Heart right ventricle (tissue), 16 donors: ENCODE data around the gene ALKBH3. TPM values are rescaled to one million over a fixed set of nuclear protein-coding genes. Genes with fewer than 3 reads are reported as not detected.

Source experiments
- ATAC-seq, 8 donors: fragments of 200-7000 bp; cut with Tn5 transposase; one replicate each; pipeline ENCODE4 v1.9.1; 2020; ENCODE audit warnings: mild to moderate bottlenecking in 8 of 8, moderate library complexity in 8 of 8, moderate number of reproducible peaks in 1 of 8
- DNase-seq, 2 donors: peaks; one replicate each; pipeline ENCODE4 v3.0.0-alpha.2; 2020
- H3K27ac ChIP-seq, 10 donors: fragments of 200-600 bp; sonication (generic) in 2 of 10; one replicate each; pipeline versions ENCODE4 v1.5.0 to v1.8.0; 2020 to 2022; ENCODE audit warnings: mild to moderate bottlenecking in 3 of 10
- H3K27me3 ChIP-seq, 7 donors: fragments of 200-600 bp; one replicate each; pipeline ENCODE4 v1.8.0; 2021 to 2022; ENCODE audit warnings: mild to moderate bottlenecking in 2 of 7
- H3K36me3 ChIP-seq, 9 donors: fragments of 200-600 bp; sonication (generic) in 1 of 9; one replicate each; pipeline versions ENCODE4 v1.5.0 to v1.8.0; 2020 to 2022; ENCODE audit warnings: mild to moderate bottlenecking in 2 of 9
- H3K4me1 ChIP-seq, 9 donors: fragments of 200-600 bp; sonication (generic) in 1 of 9; one replicate each; pipeline versions ENCODE4 v1.5.0 to v1.8.0; 2020 to 2022; ENCODE audit warnings: mild to moderate bottlenecking in 4 of 9
- H3K4me3 ChIP-seq, 10 donors: fragments of 200-600 bp; sonication (generic) in 2 of 10; one replicate each; pipeline versions ENCODE4 v1.5.0 to v1.8.0; 2020 to 2022; ENCODE audit warnings: mild to moderate bottlenecking in 7 of 10, moderate library complexity in 2 of 10
- H3K9me3 ChIP-seq, 11 donors: fragments of 200-600 bp in 10 of 11; sonication (generic) in 2 of 11; one replicate each; pipeline versions ENCODE4 v1.5.0 to v1.8.0; 2013 to 2022; ENCODE audit warnings: mild to moderate bottlenecking in 2 of 11, control low read depth in 1 of 11, moderate library complexity in 1 of 11
- CTCF ChIP-seq, 9 donors: fragments of 200-600 bp; sonication (generic) in 2 of 9; IDR thresholded peaks; one replicate each; pipeline versions ENCODE4 v1.5.0 to v1.8.0; 2021 to 2022; ENCODE audit warnings: antibody characterized with exemption in 9 of 9, mild to moderate bottlenecking in 5 of 9, moderate library complexity in 1 of 9
- WGBS, 2 donors: extraction: QIAGEN DNeasy Blood & Tissue Kit; methylation state at CpG; one replicate each; pipeline ENCODE4 v1.1.7; 2013; ENCODE audit warnings: inconsistent platforms in 1 of 2; 5-methylcytosine and 5-hydroxymethylcytosine counted together
- intact Hi-C, 10 donors: fragments of 100-400 bp; cut with DNase I; formaldehyde crosslinking; loops; one replicate each; pipeline versions ENCODE4 v1.11.1 to v1.14.2; 2022
- polyA plus RNA-seq, 2 donors: library from polyadenylated mRNA; stranded (reverse); fragments of 200-250 nt; gene quantifications; one replicate each; pipeline ENCODE4 v1.2.3, GENCODE V29; 2013
- total RNA-seq, 10 donors: library from RNA; stranded (reverse); fragmentation: NEBNext Ultra II Directional in 3 of 10; extraction: Animal tissue kit (Norgen Biotek cat#: 25700) in 3 of 10; gene quantifications; one replicate each; pipeline versions ENCODE4 v1.2.1 to v1.2.4, GENCODE V29; 2021 to 2023
- donor health status: Arrhythmogenic right ventricular cardiomyopathy.
- donor health status: ischemic (EF 13 %, LVEDD 7.1; RV severe dilation, severe dysfunction).
- donor health status: healthy with polysubstance abuse.
- donor health status: DM: no; HTN: yes; CAD: no.
- donor health status: DM: no; HTN: no; CAD: no.
- donor health status: ischemic (EF 25% LVEDD 6.9; RV normal size, moderate dysfunction).
- donor health status: ischemic (EF 25% LVEDD 5.7; RV mildly dilated, moderate dysfunction).
- donor health status: healthy.
- donor health status: DM: yes; HTN: yes; CAD: no.
- donor health status: Ischemic cardiomyopathy.
- donor health status: ischemic (EF 35%, LVEDD 5.7; RV mildly dilated, moderate dysfunction).
- donor health status: nonischemic (EF 11% LVEDD 7.7; RV severe dilation, severe dysfunction).
- donor health status: DM: yes; HTN: yes; CAD: no.
- donor health status: PGD.
- donor health status: ischemic (EF 29% LVEDD 5.4; RV normal size, mild dysfunction).
- donor health status: nonischemic (EF 23%, LVEDD 6.1; RV moderate dilation, normal function).

The ALKBH3 gene
- total and polyA plus RNA-seq, 12 donors, result 9.2 to 20.5 (median 18.4) TPM

GRCh38 chr11:43925063-43925931 lies 44.7 kb downstream of the ALKBH3 start:
- intact Hi-C loops, result no loop called here
- Histone ChIP-seq H3K36me3 (peaks cover 0 to 19% (median 3%) of the 10 kb centered on the region in 9 donors), H3K4me3 (no peak overlapping the region), H3K4me1 (peaks cover 0 to 57% (median 22%) of the 10 kb centered on the region in 9 donors), H3K27me3 (no peaks in the 10 kb centered on the region), H3K9me3 (no peaks in the 10 kb centered on the region), H3K27ac (peak overlapping the region in 5 of 10 donors; percentile 26 to 88 (median 75))
- TF ChIP-seq CTCF (IDR thresholded peaks at IDR 0.05), result no peak
- no peak for ATAC-seq
- DNase-seq, result no peak
- WGBS, 2 donors, result 89 to 91% methylated on average over 14 of the region's 14 CpGs

- Histone ChIP-seq H3K36me3 (peaks cover 0 to 12% (median 0%) of the 10 kb centered on the region in 9 donors), H3K9me3 (no peaks in the 10 kb centered on the region), H3K4me3 (no peak overlapping the region), H3K27me3 (no peaks in the 10 kb centered on the region), H3K4me1 (peaks cover 0 to 59% (median 29%) of the 10 kb centered on the region in 9 donors), H3K27ac (peak overlapping the region in 1 of 10 donors; percentile 30)
- intact Hi-C loops, result no loop called here
- ATAC-seq (no peak), DNase-seq (no peak)
- TF ChIP-seq CTCF (IDR thresholded peaks at IDR 0.05), result no peak
- 63 to 64% methylated on average over 12 of the region's 12 CpGs for WGBS, 2 donors
These were observed 45.4 kb downstream of the ALKBH3 start for GRCh38 chr11:43925932-43926505.

GRCh38 chr11:43927070-43927469 lies 46.4 kb downstream of the ALKBH3 start:
- ATAC-seq (no peak), DNase-seq (no peak)
- Histone ChIP-seq H3K4me1 (peaks cover 0 to 56% (median 35%) of the 10 kb centered on the region in 9 donors), H3K36me3 (peaks cover 0 to 2% (median 0%) of the 10 kb centered on the region in 9 donors), H3K27me3 (no peaks in the 10 kb centered on the region), H3K4me3 (no peak overlapping the region), H3K27ac (no peak overlapping the region), H3K9me3 (no peaks in the 10 kb centered on the region)
- WGBS, 2 donors, result 93 to 99% methylated on average over 2 of the region's 2 CpGs
- TF ChIP-seq CTCF (IDR thresholded peaks at IDR 0.05), result no peak
- intact Hi-C loops, result no loop called here

- H3K27ac ChIP-seq, result no peak overlapping the region
- TF ChIP-seq CTCF (IDR thresholded peaks at IDR 0.05), result no peak
- 70 to 83% methylated on average over 13 of the region's 13 CpGs for WGBS, 2 donors
- no peaks in the 10 kb centered on the region for H3K9me3 ChIP-seq
- ATAC-seq, result no peak
- intact Hi-C loops, result no loop called here
- DNase-seq, result no peak
- no peak overlapping the region for H3K4me3 ChIP-seq
- H3K27me3 ChIP-seq, result no peaks in the 10 kb centered on the region
- H3K4me1 ChIP-seq, result peaks cover 0 to 46% (median 32%) of the 10 kb centered on the region in 9 donors
- H3K36me3 ChIP-seq, result no peaks in the 10 kb centered on the region
These were observed 47.5 kb downstream of the ALKBH3 start for GRCh38 chr11:43927925-43928707.
